HG03558 (cell line): ENCODE results near the gene CSNK1A1.

Source experiments
- ATAC-seq: cut with Tn5 transposase; IDR thresholded peaks from one replicate; pipeline ENCODE4 v1.9.1; 2021; ENCODE audit warnings: moderate number of reproducible peaks; ENCODE audit not compliant: unreplicated experiment; ENCODE audit errors: extremely low read depth

CSNK1A1 gene

DNA sequence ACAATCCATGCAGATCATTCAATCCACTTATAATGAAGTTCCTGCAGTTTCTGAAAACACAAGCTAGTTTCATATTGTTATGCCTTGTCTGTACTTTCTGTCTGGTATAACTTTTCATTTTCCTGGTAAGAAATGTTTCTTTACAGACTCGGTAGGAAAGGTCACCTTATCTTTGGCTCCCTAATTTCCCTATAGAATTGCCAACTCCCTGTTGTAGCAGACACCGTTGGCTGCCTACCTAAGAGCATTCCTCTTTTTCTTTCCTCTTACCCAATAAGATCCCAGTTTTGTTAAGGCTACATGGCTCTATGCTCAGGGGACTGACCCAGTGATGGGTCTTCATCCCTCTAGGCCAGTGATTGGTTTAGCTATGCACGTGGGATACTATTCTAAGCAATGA lies 23.9 kb upstream of the CSNK1A1 start:
- ATAC-seq, result no peak

DNA sequence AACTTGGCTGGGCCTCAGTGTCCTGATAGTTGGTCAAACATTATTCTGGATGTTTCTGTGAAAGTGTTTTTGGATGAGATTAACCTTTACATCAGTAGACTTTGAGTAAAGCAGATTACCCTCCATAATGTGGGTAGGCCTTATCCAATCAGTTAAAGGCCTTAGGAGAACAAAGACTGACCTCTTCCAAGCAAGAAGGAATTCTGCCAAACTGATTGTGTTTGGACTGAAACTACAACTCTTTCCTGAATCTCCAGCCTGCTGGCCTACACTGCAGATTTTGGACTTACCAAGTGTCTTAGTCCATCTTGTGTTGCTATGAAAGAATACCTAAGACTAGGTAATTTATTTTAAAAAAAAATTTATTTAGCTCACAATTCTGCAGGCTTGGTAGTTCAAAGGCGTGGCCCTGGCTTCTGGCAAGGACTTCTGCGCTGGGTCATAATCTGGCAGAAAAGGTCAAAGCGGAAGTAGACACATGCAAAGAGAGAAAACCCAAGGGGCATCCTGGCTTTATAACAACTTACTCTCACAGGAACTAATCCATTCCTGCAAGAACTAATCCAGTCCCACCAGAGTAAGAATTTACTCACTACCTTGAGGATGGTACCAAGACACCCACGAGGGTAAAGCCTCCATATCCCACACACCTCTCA lies 21.5 kb upstream of the CSNK1A1 start:
- no peak for ATAC-seq

DNA sequence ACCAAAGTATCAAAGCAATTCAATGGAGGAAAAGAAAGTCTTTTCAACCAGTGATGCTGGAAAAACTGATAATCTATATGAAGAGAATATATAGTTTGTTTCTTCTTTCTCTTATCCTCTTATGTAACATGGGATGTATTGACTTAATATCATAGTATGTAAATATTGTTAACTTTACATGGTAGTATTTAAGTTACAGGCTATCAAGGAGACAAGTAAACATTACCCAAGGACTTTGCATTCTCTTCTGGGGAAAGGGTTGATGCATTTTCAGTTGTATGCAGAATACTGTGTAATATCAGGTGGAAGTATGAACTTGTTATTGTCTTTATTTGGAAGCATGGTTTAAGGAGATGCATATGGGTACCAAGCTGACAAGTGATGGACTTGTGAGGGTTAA lies 20.9 kb upstream of the CSNK1A1 start:
- no peak for ATAC-seq

DNA sequence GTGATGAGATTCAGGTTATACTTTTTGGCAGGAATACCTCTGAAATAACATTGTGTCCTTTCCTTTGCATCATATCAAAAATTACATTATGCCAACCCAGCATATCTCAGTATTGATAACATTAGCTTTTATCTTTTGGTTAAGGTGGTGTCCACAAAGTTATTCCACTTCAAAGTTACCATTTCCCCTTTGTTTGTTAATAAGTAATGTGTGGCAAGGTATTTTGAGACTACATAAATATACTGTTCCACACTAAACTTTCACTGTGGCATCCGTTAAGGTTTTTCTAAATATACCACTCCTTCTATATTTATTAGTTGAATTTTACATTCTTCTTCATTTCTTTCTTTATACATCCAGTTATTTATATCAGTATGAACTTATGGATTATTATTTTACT lies 16.0 kb upstream of the CSNK1A1 start:
- no peak for ATAC-seq

DNA sequence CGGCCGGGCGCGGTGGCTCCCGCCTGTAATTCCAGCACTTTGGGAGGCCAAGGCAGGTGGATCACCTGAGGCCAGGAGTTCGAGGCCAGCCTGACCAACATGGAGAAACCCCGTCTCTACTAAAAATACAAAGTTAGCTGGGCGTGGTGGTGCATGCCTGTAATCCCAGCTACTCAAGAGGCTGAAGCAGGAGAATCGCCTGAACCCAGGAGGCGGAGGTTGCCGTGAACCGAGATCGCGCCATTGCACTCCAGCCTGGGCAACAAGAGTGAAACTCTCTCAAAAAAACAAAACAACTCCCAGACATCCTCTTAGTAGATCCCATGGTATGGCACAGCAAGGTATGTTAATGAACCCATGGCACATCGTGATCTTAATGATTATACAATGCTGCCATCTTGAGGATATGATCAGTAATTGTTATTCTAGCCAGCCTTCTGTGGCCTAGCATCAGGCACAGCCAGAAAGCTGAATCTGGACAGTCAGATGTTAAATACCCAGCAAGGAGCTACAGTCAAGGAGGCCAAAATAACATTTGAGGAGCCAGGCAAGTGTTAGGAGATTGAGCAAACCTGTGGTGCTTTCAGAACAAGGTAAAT lies 13.4 kb upstream of the CSNK1A1 start:
- ATAC-seq, result peak; percentile 88

DNA sequence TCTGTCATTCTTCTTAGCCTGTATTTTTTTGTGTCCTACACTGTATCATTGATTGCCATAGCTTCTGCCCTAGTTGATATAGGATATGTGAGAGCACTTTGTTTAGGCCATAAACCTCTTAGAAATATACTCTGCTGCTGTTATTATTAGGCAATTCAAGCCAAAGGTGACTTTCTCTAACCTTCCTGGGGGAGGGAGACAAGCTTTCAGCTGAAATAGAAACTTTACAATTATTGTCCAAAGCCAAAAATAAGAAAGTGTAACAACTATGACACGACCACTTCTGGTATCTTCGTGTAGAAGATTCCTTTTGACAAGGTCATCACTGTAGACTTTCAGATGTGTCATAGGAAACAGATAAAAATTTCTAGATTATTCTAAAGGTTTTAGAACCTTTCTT lies 12.2 kb upstream of the CSNK1A1 start:
- no peak for ATAC-seq

DNA sequence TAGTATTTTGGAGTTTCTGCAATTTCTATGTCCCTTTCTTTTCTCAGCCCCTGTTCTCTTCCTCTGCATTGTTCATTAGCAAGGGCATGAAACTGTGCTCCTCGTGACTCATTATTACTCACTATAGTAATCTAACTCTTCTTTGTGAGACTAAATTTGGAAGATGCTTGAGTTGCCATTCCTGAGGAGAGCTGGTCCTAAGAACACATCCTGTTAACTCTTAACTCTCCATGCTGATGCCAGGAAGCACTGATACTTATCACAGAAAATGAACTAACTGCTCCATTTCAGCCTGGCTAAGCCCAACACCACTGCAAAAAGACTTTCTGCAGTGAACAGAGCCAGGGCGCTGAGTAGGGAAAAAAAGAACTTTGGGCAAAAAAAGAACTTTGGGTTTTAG lies 10.6 kb upstream of the CSNK1A1 start:
- ATAC-seq, result no peak

DNA sequence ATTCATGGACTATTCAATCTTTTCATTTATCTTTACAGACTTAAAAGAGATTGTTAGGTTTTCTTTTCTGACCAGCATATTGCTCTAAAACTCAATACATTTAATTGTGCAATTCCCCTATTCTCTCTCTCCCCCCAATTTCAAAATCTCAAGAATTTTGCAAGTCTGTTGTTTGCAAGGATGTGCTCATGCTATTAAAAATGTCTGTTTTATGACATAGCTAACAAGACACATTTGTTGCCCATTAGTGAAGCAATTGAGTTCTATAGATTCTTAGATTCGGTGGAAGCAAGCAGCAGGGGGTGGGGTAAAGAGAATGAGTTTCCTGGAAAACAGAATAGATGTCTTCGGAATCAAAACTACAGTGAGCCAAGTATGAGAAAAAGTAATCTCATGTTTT lies 8.5 kb upstream of the CSNK1A1 start:
- ATAC-seq, result no peak

DNA sequence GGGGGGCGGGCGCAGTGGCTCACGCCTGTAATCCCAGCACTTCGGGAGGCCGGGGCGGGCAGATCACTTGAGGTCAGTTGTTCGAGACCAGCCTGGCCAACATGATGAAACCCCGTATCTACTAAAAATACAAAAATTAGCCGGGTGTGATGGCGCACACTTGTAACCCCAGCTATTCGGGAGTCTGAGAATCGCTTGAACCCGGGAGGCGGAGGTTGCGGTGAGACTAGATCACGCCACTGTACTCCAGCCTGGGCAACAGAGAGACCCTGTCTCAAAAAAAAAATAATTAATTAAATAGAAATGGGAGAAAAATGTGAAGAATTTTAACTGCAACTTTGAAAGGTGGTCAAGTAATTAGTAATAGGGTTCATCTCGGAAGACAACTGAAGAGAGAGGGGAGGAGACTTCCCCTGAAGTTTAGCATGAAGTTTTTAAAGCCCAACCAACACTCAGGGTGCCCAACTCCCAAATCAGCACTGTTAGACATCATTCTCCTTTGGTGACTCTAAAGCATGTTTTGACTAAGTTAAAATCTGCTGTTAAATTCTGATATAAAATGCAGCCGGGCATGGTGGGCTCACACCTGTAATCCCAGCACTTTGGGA lies 1.4 kb upstream of the CSNK1A1 start:
- ATAC-seq, result no peak

DNA sequence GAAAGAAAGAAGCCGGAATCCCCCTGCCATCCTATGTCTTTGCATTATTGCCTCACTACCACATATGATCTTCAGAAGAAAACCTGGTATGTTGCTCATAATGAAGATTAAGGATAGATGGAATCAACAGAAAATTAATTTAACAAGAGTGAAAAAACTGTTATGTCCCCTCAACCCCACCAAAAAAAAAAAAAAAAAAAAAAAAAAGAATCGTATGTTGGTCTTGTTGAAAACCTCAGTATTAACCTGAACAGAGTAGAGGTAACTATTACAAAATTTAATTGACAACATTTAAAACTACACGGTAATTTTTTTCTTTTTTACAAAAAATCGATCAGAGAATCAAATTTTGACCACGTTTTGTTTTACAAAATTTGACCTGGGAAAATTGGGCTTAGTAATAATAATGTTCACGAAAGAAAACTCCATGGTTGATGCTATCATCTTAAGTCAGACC lies 827 bp upstream of the CSNK1A1 start:
- no peak for ATAC-seq

DNA sequence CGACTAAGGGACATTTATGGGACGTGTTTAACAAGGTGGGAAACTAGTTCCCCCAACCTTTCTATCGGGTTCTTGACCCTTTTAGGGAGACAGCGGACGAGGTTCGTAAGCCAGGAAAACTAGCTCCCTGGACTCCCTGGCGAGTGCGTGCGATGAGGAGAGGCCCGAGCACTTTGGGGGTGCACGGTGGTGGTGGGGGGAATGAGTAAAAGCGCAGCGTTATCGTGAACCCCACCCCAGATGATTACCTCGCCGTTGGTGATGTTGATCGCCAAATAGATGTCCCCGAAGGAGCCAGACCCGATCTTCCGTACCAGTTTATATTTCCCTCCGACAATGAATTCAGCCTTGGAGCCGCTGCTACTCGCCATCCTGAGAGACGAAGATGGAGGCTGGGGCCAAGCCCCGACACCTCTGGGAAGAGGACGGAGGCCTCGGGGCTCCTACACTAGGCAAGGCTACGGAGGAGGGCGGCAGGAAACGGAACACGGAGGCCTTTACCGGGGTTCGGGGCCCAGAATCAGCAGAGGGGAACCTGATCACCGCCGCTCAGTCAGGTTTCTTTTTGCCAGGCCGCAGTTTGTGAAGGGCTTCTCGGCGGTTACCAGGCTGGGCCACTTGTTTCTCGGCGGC lies 529 bp downstream of the CSNK1A1 start:
- ATAC-seq, result no peak

DNA sequence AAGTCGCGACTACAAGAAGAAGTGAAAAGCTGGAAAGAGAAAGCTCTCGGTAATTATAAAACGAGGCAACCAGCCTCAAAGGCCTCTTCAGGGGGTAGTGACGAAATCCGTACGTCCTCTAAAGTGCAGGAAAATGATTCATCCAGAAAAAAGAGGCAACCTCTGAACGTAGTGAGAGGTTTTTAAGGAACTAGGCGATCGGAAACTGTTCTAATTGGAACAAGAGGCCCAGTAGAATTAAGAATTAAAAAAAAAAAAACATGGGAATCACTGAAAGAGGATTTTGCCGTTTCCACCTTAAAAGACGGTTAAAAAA lies 1.0 kb downstream of the CSNK1A1 start:
- ATAC-seq, result no peak

DNA sequence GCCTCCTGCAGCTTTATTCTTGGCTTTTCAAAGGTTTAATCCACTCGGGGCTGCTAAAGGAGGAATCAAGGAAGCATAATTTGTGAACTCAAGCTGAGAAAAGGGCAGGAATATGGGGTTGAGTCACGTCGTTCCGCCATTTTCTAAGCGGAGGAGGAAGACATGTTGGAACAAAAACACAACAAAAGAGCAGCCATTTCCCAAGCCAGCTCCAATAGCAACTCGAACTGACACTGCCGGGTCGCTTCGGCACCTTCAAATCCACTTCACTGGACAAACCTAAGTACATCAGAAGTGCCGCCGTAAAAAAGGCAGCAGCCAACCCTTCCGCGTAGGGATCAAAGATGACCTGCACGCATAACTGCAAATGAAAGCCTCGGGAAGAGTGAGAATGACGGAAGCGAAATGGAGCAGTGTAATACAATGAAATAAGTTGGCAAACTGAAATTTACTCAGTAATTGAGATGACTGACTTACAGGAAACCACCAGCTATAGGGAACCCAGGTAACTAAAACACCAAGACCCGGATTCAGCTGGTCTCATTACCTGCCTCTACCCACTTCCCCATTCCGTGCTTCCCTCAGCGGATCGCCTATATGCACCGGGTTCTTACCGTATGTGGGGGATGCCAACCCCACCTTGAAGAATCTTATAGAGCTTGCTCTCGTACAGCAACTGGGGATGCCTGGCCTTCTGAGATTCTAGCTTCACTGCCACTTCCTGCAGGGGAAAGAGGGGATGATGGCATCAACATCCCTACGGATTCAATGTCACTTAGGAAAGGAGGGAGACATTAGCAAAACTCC lies 1.6 kb downstream of the CSNK1A1 start:
- no peak for ATAC-seq

DNA sequence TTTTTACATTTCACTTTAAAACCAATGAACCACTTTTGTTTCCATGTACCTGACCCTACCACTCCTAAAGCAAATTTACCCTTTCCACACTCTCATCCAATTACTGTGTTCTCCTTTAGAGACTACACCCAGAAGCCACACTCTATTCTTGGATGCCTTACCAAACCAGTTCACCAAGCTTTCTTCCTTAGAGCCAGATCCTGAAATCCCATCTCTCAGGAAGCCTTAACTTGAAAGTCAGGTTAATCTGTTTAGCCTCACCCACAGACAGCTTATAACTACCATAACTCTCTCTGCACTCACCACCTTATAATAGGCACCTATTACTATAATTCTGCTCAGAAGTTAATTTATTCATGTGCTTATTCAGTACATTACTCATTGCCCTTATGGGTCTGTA lies 4.3 kb downstream of the CSNK1A1 start:
- no peak for ATAC-seq

DNA sequence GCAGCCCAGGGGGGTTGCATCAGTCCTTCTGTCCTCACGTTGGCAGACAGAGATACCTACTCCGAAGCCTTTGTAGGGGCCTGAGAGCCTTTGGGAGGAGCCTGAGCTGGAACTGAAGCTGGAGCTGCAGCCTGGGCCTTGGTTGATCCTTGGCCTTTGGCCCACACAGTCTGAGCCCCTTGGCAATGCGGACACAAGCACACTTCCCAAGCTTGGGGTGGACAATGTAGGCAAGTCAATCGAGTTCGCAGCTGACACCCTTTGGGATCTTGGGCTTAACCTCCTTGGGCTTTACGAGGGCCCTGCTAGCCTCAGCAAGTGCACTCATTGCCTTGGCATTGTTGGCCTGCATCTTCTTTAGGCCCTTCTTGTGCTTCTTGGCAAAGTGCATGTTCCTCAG lies 5.9 kb downstream of the CSNK1A1 start:
- ATAC-seq, result no peak

DNA sequence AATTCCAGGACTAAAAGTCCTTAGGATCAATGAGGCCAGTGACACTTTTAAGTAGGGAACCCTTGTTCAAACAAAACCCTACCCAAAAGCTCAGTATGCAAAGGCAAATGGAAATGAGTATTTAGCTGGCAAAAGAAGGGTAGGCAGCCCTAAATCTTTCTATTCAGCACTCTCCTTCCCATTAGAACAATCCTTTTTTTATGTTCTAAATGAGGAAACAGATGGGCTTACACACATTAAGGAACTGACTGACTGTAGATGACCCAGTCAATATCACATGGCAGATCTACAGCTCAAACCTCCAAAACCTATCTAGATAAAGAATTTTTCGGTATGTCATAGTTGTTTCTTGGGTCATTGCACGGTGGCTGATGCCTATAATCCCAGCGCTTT lies 7.2 kb downstream of the CSNK1A1 start:
- ATAC-seq, result no peak

DNA sequence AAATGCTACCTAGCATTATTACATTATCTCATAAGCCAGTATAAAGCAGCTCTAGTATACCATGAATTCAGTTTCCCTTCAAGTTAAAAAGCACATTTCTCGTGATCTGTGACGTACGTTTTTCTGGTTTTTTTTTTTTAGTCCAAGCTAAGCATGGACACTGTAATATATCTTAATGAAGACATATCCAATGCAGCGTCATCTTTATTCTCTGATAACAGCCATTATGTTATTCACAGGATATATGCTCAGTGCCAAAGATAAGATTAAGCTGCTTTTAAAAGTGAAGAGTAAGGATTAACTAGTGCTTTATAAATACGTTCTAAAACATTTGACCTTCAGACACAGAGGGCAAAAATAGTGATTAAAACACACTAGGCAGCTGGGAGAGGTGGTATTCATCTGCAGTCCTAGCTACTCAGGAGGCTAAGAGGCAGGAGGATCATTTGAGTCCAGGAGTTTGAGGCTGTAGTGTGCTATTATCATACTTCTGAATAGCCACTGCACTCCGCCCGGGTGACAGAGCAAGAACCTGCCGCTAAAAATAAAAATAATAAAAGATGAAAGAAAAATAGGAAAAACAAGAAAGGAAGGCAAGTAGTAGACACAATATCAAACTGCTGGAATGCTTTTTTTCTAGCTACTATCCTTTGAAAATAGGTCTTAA lies 7.7 kb downstream of the CSNK1A1 start:
- no peak for ATAC-seq

DNA sequence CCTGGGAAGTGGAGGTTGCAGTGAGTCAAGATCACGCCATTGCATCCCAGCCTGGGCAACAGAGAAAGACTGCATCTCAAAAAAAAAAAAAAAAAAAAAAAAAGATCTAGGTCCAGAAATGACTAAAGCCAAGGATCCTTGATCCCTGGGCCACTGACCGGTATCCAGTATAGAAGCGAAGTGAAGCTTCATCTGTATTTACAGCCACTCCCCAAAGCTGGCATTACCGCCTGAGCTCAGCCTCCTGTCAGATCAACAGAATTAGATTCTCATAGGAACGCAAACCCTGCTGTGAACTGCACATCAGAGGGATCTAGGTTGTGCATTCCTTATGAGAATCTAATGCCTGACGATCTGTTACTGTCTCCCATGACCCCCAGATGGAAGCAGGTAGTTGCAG lies 9.3 kb downstream of the CSNK1A1 start:
- no peak for ATAC-seq

DNA sequence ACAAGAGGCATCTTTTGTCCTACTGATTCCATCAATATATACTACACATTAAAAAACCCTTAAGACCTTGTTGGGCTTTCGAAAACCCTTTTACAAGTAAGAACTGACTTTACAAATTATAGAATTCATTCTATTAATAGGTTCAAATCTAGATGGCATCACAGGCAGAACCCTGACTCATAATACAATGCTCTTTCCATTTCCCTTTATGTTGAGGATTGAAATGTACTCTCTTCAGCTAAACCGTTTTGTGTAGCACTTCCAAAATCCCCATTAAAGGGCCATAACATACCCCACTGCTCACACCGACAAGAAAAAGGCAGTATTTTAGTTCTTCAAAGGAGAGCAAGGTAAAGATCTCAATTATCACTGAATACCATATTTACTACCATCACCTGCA lies 11.2 kb downstream of the CSNK1A1 start:
- no peak for ATAC-seq

DNA sequence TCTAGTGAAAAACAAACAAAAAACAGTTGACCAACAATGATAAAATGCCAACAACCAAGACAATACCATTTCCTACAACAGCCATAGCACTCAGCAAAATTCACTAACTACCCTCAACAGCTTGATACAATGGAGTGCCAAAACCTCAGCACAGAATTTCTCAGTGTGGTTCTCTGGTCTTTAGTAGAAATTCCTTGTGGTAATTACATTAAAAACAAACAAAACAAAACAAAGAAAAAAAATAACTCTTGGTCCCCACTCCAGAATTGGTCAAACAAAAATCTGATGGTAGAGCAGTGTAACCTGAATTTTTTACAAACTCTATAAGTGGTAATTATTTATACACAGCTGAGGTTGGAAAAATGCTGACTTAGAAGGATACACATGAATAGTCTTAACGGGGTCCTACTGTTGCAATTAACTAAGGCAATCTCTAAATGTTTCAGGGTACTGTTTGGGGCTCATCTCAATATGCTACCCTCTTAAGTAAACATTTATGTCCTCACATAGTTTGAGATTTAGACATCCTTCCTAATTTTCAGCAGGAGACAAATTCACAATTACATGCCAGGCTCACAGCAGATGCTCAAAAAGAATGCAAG lies 13.8 kb downstream of the CSNK1A1 start:
- no peak for ATAC-seq
